Measurements from ENCODE around the gene C11orf68. TPM values are rescaled to one million over a fixed set of nuclear protein-coding genes. Genes with fewer than 3 reads are reported as not detected.
A peak's percentile ranks its signal among the peaks of the same experiment; 100 is the strongest.

The C11orf68 gene
- polyA plus RNA-seq, 3 donors = 21.8 to 31.5 (median 22.8) TPM

- Histone ChIP-seq H3K9ac (ENCODE audit: insufficient read depth, low read length, poor library complexity, severe bottlenecking) (peak within 1 kb of the TSS; percentile 94), H3K27ac (ENCODE audit: low read depth in 1 of 2, low read length in 2 of 2) (peak within 1 kb of the TSS; percentile 61 to 94), H3K27me3 (ENCODE audit: control insufficient read depth in 2 of 2, insufficient read depth in 2 of 2, low read length in 2 of 2) (no peaks in the 10 kb centered on the region), H2AFZ (ENCODE audit: insufficient read depth, low read depth, low read length, poor library complexity, severe bottlenecking) (peak within 1 kb of the TSS; percentile 82), H3K9me3 (replicated peaks in 1 of 2; ENCODE audit: control insufficient read depth in 1 of 2, insufficient read depth in 1 of 2, low read length in 2 of 2) (no peaks in the 10 kb centered on the region), H3K4me3 (replicated peaks in 1 of 3; ENCODE audit: low read depth in 2 of 3, low read length in 3 of 3) (peak within 1 kb of the TSS; percentile 93 to 99 (median 98)), H3K4me1 (ENCODE audit: control insufficient read depth in 1 of 2, insufficient read depth in 2 of 2, low read length in 2 of 2) (peaks cover 56 to 61% of the 10 kb centered on the region in 2 donors), H3K36me3 (replicated peaks in 1 of 2; ENCODE audit: control insufficient read depth in 1 of 2, insufficient read depth in 2 of 2, low read length in 2 of 2) (peaks cover 12 to 22% of the 10 kb centered on the region in 2 donors), H3K4me2 (replicated peaks; ENCODE audit: extremely low read depth, low read length, poor library complexity, severe bottlenecking) (peak within 1 kb of the TSS; percentile 99), H3K79me2 (ENCODE audit: insufficient read depth, low read length) (peaks cover 38% of the 10 kb centered on the region), H4K20me1 (ENCODE audit: insufficient read depth, low read length) (peaks cover 10% of the 10 kb centered on the region)
- intact Hi-C loops (cut with micrococcal nuclease) = loop anchor here in 1 of 2 donors (1.0 to 2.0 kb wide), 2 partner anchors 18 to 42 kb away; partner anchors contain the start of genes FOSL1 and SART1
- H3K4me1 Mint-ChIP-seq = peaks cover 57% of the 10 kb centered on the region
- no peak for TF ChIP-seq CTCF (IDR thresholded peaks at IDR 0.05)
- H3K27ac Mint-ChIP-seq = peak within 1 kb of the TSS; percentile 81 to 93 (median 87)
- peaks cover 28 to 33% of the 10 kb centered on the region in 2 donors for H3K36me3 Mint-ChIP-seq
- peaks cover 0 to 2% (median 0%) of the 10 kb centered on the region in 3 donors for H3K27me3 Mint-ChIP-seq (ENCODE audit: low read depth in 3 of 3)
- peak; percentile 95 to 97 (median 96) for DNase-seq
- H3K4me3 Mint-ChIP-seq = peak within 1 kb of the TSS; percentile 89 to 95
- no peaks in the 10 kb centered on the region for H3K9me3 Mint-ChIP-seq
- 0% methylated on average over 48 of the region's 59 CpGs for WGBS (ENCODE audit: insufficient coverage)
Observed at GRCh38 chr11:65919141-65919572, 295 bp upstream of the C11orf68 start, which contains the start of gene DRAP1. Gene DRAP1, plus strand, starts transcription at chr11:65919426. Its CDS starts 76 bp downstream, at chr11:65919502.

- DNase-seq = no peak
- peak overlapping the region; percentile 94 for H3K9ac ChIP-seq (ENCODE audit: insufficient read depth, low read length, poor library complexity, severe bottlenecking)
- no peaks in the 10 kb centered on the region for H3K9me3 ChIP-seq (replicated peaks in 1 of 2; ENCODE audit: control insufficient read depth in 1 of 2, insufficient read depth in 1 of 2, low read length in 2 of 2)
- no peaks in the 10 kb centered on the region for H3K27me3 ChIP-seq (ENCODE audit: control insufficient read depth in 2 of 2, insufficient read depth in 2 of 2, low read length in 2 of 2)
- Mint-ChIP-seq H3K9me3 (no peaks in the 10 kb centered on the region), H3K4me1 (peaks cover 58% of the 10 kb centered on the region), H3K4me3 (peak overlapping the region; percentile 83 to 86), H3K36me3 (peaks cover 18 to 20% of the 10 kb centered on the region in 2 donors), H3K27me3 (ENCODE audit: low read depth in 3 of 3) (peaks cover 0 to 2% (median 0%) of the 10 kb centered on the region in 3 donors), H3K27ac (peak overlapping the region in 6 of 7 donors; percentile 8 to 93 (median 86))
- TF ChIP-seq CTCF (IDR thresholded peaks at IDR 0.05) = no peak
- H3K27ac ChIP-seq (ENCODE audit: low read depth in 1 of 2, low read length in 2 of 2) = peak overlapping the region in 1 of 2 donors; percentile 94
- H3K4me3 ChIP-seq (replicated peaks in 1 of 3; ENCODE audit: low read depth in 2 of 3, low read length in 3 of 3) = peak overlapping the region; percentile 93 to 99 (median 98)
- no peak overlapping the region for H2AFZ ChIP-seq (ENCODE audit: insufficient read depth, low read depth, low read length, poor library complexity, severe bottlenecking)
- peaks cover 5 to 10% of the 10 kb centered on the region in 2 donors for H3K36me3 ChIP-seq (replicated peaks in 1 of 2; ENCODE audit: control insufficient read depth in 1 of 2, insufficient read depth in 2 of 2, low read length in 2 of 2)
- H3K79me2 ChIP-seq (ENCODE audit: insufficient read depth, low read length) = peaks cover 38% of the 10 kb centered on the region
- H3K4me1 ChIP-seq (ENCODE audit: control insufficient read depth in 1 of 2, insufficient read depth in 2 of 2, low read length in 2 of 2) = peaks cover 58 to 63% of the 10 kb centered on the region in 2 donors
- intact Hi-C loops (cut with micrococcal nuclease) = loop anchor here in 1 of 2 donors (2.0 kb wide), 1 partner anchor 17 kb away; the partner anchor contains the start of gene FOSL1
- H3K4me2 ChIP-seq (replicated peaks; ENCODE audit: extremely low read depth, low read length, poor library complexity, severe bottlenecking) = peak overlapping the region; percentile 99
- 97% methylated on average over 26 of the region's 35 CpGs for WGBS (ENCODE audit: insufficient coverage)
- H4K20me1 ChIP-seq (ENCODE audit: insufficient read depth, low read length) = peaks cover 10% of the 10 kb centered on the region
Observed at GRCh38 chr11:65917434-65918210, 1.2 kb downstream of the C11orf68 start.

All from CD14-positive monocyte (primary cell).